GM21390 (cell line): ENCODE data around the gene TM9SF4.

Experiments
- ATAC-seq: cut with Tn5 transposase; IDR thresholded peaks from one replicate; pipeline ENCODE4 v1.9.1; 2021; ENCODE audit not compliant: unreplicated experiment

TM9SF4 gene

DNA sequence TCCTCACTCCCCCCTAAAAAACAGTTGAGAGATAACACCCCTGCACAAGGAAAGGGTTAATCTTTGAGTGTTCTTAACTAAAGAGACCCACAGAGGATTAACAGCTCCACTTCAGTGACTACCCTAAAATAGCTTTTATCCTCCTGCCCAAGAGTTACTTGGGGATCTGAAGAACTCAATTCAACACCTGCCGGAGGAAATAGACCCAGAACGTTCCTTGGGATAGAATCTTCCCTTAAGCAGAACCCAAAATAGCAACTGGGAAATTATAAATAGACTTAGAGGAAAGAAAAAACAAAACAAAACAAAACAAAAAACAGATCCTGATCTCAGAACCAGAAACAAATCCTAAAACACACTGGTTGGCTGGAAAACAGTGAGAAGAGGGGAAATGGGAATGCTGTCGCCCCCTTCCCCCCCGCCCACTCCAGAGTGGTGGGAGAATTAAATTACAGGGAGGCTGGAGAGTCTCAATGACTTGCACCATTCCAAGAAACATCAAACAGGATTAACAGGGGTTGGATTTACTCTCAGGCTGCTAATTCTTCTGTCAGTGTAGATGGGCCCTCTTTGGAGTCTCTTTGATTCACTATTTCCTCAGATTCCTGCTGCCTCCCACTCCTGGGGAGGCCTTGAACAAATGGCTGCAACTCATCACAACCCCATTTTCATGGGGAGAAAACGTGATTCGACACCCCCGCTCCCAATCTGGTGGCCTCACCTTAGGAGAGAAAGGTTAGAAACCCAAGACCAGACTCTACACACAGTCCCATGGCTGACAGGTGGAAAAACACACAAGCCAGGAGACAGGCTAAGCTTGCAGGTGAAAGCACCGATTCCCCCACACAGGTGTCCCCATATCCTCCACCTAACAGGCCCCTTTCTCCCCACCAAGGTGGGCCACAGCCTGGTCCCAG lies 96.6 kb downstream of the TM9SF4 start:
- no peak for ATAC-seq

GRCh38 chr20:32206760-32207625 lies 97.5 kb downstream of the TM9SF4 start:
- ATAC-seq: peak; percentile 8

GRCh38 chr20:32207626-32208498 lies 98.3 kb downstream of the TM9SF4 start, which contains the start of the genes PLAGL2 and POFUT1:
PLAGL2 (minus strand) TSS chr20:32207743; CDS start chr20:32202178, 5,565 bp downstream.
POFUT1 (plus strand) TSS chr20:32207880; CDS start chr20:32207942, 62 bp downstream.
- ATAC-seq: peak; percentile 81

DNA sequence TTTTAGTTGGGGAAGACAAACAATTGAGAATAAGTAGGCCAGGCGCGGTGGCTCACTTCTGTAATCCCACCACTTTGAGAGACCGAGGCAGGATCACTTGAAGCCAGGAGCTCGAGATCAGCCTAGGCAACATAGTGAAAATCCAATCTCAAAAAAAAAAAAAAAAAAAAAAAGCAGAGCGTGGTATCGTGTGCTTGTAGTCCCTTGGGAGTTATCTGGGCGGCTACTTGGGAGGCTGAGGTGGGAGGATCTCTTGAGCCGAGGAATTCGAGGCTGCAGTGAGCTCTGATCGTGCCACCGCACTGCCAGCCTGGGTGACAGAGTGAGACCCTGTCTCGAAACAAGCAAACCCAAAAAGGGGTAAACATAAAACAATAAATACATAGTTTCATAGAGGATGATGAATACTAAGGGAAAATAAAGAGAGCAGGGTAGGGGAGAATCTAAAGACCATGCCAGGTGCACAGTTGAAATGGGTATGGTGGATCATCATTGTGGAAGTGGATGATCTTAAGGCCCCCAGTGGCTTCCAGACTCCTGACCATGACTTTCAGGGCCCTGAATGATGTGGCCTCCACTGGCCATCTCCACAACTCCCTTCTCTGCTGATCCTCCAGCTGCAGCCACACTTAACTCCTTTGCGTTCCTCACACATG lies 99.1 kb downstream of the TM9SF4 start:
- ATAC-seq: no peak

GRCh38 chr20:32209850-32210605 lies 100.5 kb downstream of the TM9SF4 start:
- no peak for ATAC-seq

DNA sequence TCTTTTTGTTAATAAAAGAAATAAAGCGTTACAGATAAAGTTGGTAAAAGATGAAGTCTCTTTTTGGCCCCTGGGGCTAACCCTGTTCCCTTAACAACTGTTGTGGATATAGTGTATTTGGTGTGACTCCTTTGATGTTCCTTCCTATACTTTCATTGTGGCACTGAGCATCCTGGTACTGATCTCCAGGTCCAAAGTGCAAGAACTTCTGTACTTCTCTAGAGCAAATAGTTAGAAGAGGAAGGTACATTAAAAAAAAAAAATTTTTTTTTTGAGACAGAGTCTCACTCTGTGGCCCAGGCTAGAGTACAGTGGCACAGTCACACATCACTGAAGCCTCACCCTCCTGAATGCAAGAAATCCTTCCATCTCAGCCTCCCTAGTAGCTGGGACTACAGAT lies 104.4 kb downstream of the TM9SF4 start:
- no peak for ATAC-seq

DNA sequence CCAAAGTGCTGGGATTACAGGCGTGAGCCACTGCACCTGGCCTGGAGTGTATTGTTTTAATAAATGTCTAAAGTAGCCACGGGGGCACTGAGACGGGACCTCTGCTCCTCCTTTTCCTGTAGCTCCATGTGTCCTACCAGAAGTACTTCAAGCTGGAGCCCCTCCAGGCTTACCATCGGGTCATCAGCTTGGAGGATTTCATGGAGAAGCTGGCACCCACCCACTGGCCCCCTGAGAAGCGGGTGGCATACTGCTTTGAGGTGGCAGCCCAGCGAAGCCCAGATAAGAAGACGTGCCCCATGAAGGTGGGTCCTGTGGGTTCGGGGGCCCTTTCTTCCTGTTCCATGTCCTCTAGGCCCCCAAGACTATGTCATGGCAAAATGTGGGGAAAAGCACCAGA lies 105.6 kb downstream of the TM9SF4 start:
- ATAC-seq: no peak

DNA sequence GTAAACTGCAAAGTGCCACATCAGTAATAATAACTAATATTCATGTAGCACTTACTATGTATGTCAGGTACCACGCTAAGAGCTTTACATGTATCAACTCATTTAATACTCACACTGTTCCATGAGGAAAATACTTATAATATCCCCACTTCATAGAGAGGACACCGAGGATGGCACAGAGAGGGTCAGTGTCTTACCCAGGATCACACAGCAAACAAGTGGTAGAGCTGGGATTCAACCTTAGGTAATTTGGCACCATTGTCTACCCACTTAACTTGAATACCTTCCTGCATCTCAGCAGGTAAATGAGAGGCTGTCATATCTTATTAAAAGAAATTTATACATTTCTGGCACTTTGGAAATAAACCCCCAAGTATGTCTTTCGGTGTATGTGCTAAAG lies 106.2 kb downstream of the TM9SF4 start:
- no peak for ATAC-seq

- no peak for ATAC-seq
Observed at GRCh38 chr20:32216179-32217142, 106.9 kb downstream of the TM9SF4 start.
